Measurements from ENCODE around the gene BEX2. TPM values are rescaled to one million over a fixed set of nuclear protein-coding genes. Genes with fewer than 3 reads are reported as not detected.
"Not testable (repeated sequence)": the region's sequence is repeated elsewhere in the genome, so short reads cannot be mapped to it uniquely, and the experiment has no call there.

The BEX2 gene
- polyA plus RNA-seq, result 10 to 100 TPM in 1 of 3 donors, 1 to 10 TPM in 2; 1.1 to 22.9 (median 3.9) TPM

GRCh38 chrX:103310555-103311398 is at the start of gene BEX2:
Gene BEX2 (minus strand): TSS chrX:103310990. CDS start chrX:103309976, 1,014 bp downstream.
- H3K27ac ChIP-seq (ENCODE audit: low read depth, low read length), result no peak within 1 kb of the TSS
- 1 to 36% (median 2%) methylated on average over 27 to 52 of the region's 52 CpGs for WGBS, 3 donors

GRCh38 chrX:103360092-103360491 is 49.3 kb upstream of the BEX2 start:
- WGBS, 3 donors, result 70 to 100% (median 75%) methylated on average over 2 of the region's 2 CpGs
- H3K27ac ChIP-seq (ENCODE audit: low read depth, low read length), result no peak overlapping the region

- H3K27ac ChIP-seq (ENCODE audit: low read depth, low read length), result not testable (repeated sequence)
- 87 to 91% (median 89%) methylated on average over 3 of the region's 3 CpGs for WGBS, 3 donors
Observed at GRCh38 chrX:103359605-103360004, 48.8 kb upstream of the BEX2 start.

- whole genome bisulfite sequencing, 3 donors, result 87 to 91% (median 91%) methylated on average over 2 of the region's 2 CpGs
- no peak overlapping the region for H3K27ac ChIP-seq (ENCODE audit: low read depth, low read length)
Observed at GRCh38 chrX:103357871-103358270, 47.1 kb upstream of the BEX2 start.

- peak overlapping the region; percentile 66 for H3K27ac ChIP-seq (ENCODE audit: low read depth, low read length)
- WGBS, 3 donors, result 1 to 14% (median 1%) methylated on average over 11 to 13 of the region's 13 CpGs
Observed at GRCh38 chrX:103356858-103357257, 46.1 kb upstream of the BEX2 start.

GRCh38 chrX:103356130-103356798 is 45.5 kb upstream of the BEX2 start, which contains the start of gene TCEAL9:
Gene TCEAL9 (plus strand): TSS chrX:103356506. CDS start chrX:103357685, 1,179 bp downstream.
- WGBS, 3 donors, result 0 to 29% (median 1%) methylated on average over 18 of the region's 18 CpGs
- peak within 1 kb of the TSS; percentile 66 for H3K27ac ChIP-seq (ENCODE audit: low read depth, low read length)

GRCh38 chrX:103347682-103348397 is 37.0 kb upstream of the BEX2 start:
- WGBS, 3 donors, result 54 to 69% (median 56%) methylated on average over 20 to 29 of the region's 29 CpGs
- no peak overlapping the region for H3K27ac ChIP-seq (ENCODE audit: low read depth, low read length)

GRCh38 chrX:103344606-103345005 is 33.8 kb upstream of the BEX2 start:
- 39 to 79% (median 53%) methylated on average over 2 of the region's 2 CpGs for WGBS, 3 donors
- H3K27ac ChIP-seq (ENCODE audit: low read depth, low read length), result no peak overlapping the region

GRCh38 chrX:103343105-103343504 is 32.3 kb upstream of the BEX2 start:
- WGBS, 3 donors, result 3 to 22% (median 3%) methylated on average over 2 of the region's 2 CpGs
- no peak overlapping the region for H3K27ac ChIP-seq (ENCODE audit: low read depth, low read length)

GRCh38 chrX:103338663-103339062 is 27.9 kb upstream of the BEX2 start:
- no peak overlapping the region for H3K27ac ChIP-seq (ENCODE audit: low read depth, low read length)
- 35 to 70% (median 48%) methylated on average over 3 of the region's 3 CpGs for WGBS, 3 donors

GRCh38 chrX:103330681-103331288 is 20.0 kb upstream of the BEX2 start:
- H3K27ac ChIP-seq (ENCODE audit: low read depth, low read length), result no peak overlapping the region
- 30 to 48% (median 31%) methylated on average over 17 to 21 of the region's 21 CpGs for WGBS, 3 donors

- H3K27ac ChIP-seq (ENCODE audit: low read depth, low read length), result no peak within 1 kb of the TSS
- 38 to 66% (median 41%) methylated on average over 7 to 11 of the region's 11 CpGs for WGBS, 3 donors
Observed at GRCh38 chrX:103329991-103330390, 19.2 kb upstream of the BEX2 start, which contains the start of gene TCEAL7. Gene TCEAL7 (plus strand): TSS chrX:103330239. CDS start chrX:103331404, 1,165 bp downstream.

GRCh38 chrX:103311399-103311780 is 600 bp upstream of the BEX2 start:
- H3K27ac ChIP-seq (ENCODE audit: low read depth, low read length), result no peak overlapping the region
- 52 to 89% (median 71%) methylated on average over 3 of the region's 3 CpGs for WGBS, 3 donors

- WGBS, 3 donors, result 18 to 39% (median 31%) methylated on average over 19 to 32 of the region's 32 CpGs
- no peak overlapping the region for H3K27ac ChIP-seq (ENCODE audit: low read depth, low read length)
Observed at GRCh38 chrX:103309860-103310554, 783 bp downstream of the BEX2 start.

- WGBS, 3 donors, result 90 to 95% (median 94%) methylated on average over 4 of the region's 4 CpGs
- H3K27ac ChIP-seq (ENCODE audit: low read depth, low read length), result not testable (repeated sequence)
Observed at GRCh38 chrX:103305666-103306065, 5.1 kb downstream of the BEX2 start.

- no peak overlapping the region for H3K27ac ChIP-seq (ENCODE audit: low read depth, low read length)
Observed at GRCh38 chrX:103304705-103305104, 6.1 kb downstream of the BEX2 start.

GRCh38 chrX:103293118-103293517 is 17.7 kb downstream of the BEX2 start:
- no peak overlapping the region for H3K27ac ChIP-seq (ENCODE audit: low read depth, low read length)
- 89 to 99% (median 92%) methylated on average over 2 of the region's 2 CpGs for WGBS, 3 donors

GRCh38 chrX:103279624-103280023 is 31.2 kb downstream of the BEX2 start:
- H3K27ac ChIP-seq (ENCODE audit: low read depth, low read length), result no peak overlapping the region
- WGBS, 3 donors, result 59 to 89% (median 88%) methylated on average over 1 of the region's 1 CpG
